ENCODE data around the gene PIGL. TPM values are rescaled to one million over a fixed set of nuclear protein-coding genes. Genes with fewer than 3 reads are reported as not detected.

Gene PIGL
- polyA plus RNA-seq, 3 donors, result 23.3 to 47.2 (median 27.7) TPM

GRCh38 chr17:16329519-16330271 lies 112.7 kb downstream of the PIGL start:
- DNase-seq (ENCODE audit: extremely low read depth in 1 of 11, low read depth in 9 of 11, low spot score in 4 of 11), result no peak

DNA sequence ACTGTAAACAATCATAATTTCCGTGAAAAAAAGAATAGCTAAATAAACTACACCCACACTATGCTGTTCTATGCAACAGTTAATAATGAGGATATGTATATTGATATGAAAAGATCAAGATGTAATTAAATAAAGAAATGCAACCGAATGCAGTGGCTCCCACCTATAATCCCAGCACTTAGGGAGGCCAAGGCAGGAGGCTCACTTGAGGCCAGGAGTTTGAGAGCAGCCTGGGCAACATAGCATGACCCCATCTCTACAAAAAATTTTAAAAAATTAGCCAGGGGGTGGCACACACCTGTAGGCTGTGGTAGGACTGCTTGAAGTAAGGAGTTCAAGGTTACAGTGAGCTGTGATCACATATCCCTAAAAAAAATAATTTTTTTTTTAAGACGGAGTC lies 121.4 kb downstream of the PIGL start:
- DNase-seq (ENCODE audit: extremely low read depth in 1 of 11, low read depth in 9 of 11, low spot score in 4 of 11), result no peak

DNA sequence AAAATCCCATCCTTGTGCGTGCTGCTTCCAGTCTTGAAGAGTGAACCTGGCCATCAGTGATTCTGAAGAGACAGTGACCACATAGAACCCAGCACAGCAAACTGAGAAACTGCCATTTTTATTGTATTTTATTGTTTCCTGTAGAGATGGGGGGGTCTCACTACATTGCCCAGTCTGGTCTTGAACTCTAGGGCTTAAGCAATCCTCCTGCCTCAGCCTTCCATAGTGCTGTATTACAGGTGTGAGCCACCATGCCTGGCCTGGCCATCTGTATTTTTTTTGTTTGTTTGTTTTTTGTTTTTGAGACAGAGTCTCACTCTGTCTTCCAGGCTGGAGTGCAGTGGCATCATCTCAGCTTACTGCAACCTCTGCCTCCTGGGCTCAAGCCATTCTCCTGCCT lies 122.4 kb downstream of the PIGL start:
- no peak for DNase-seq (ENCODE audit: extremely low read depth in 1 of 11, low read depth in 9 of 11, low spot score in 4 of 11)

- DNase-seq (ENCODE audit: extremely low read depth in 1 of 11, low read depth in 9 of 11, low spot score in 4 of 11), result no peak
These were observed 122.9 kb downstream of the PIGL start for GRCh38 chr17:16339959-16340358.

DNA sequence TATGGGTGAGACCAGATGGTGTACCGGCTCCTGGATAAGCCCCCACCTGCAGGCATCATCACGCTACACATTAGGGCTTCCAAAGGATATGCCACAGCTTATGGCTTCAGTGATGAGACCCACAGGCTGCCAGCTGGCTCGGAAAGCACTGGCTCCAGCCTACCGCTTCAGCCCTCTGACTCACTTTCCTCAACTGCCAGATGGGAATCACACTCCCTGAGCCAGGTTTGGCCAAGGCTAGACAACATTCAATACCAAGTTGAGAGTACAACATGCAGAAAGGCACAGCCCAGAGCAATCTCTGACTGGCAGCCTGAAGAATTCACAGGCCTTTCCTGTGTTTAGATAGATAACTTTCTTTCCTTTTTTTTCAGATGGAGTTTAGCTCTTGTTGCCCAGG lies 126.0 kb downstream of the PIGL start:
- no peak for DNase-seq (ENCODE audit: extremely low read depth in 1 of 11, low read depth in 9 of 11, low spot score in 4 of 11)

DNA sequence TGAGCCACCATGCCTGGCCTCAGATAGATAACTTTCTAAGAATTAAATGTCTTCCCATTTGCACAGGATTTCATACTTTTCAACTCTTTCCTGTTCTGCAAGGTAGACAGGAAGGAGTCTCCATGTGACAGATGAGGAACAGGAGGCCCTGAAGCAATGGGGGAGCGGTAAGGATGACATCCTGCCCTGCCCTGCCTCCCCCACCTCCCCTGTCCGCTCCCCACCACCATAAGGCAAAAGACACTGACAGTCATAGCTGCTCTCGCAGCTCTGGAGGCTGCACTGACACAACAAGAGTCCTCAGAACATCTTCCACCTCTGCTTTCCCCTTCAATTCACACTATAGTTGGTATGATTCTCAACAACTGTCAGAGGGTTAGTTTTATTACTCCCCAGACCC lies 126.6 kb downstream of the PIGL start:
- DNase-seq (ENCODE audit: extremely low read depth in 1 of 11, low read depth in 9 of 11, low spot score in 4 of 11), result no peak

DNA sequence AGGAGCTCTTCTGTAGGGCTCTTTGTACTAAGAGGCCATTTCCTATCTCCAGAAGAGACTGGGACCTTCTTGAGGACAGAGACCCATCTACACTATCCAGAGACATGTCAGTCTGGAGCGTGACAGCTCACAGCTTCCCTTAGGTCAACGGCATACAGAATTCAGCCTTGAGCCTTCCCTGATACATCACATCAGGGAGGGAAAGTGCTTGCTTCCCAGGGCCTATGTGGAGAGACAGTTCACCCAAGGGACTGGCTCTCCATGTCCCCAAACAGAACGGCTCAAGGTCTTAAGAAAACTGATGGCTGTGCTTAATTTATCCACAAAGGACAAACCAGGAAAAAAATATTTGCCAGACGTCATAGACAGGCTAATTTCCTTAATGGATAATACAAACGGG lies 128.6 kb downstream of the PIGL start:
- DNase-seq (ENCODE audit: extremely low read depth in 1 of 11, low read depth in 9 of 11, low spot score in 4 of 11), result no peak

DNA sequence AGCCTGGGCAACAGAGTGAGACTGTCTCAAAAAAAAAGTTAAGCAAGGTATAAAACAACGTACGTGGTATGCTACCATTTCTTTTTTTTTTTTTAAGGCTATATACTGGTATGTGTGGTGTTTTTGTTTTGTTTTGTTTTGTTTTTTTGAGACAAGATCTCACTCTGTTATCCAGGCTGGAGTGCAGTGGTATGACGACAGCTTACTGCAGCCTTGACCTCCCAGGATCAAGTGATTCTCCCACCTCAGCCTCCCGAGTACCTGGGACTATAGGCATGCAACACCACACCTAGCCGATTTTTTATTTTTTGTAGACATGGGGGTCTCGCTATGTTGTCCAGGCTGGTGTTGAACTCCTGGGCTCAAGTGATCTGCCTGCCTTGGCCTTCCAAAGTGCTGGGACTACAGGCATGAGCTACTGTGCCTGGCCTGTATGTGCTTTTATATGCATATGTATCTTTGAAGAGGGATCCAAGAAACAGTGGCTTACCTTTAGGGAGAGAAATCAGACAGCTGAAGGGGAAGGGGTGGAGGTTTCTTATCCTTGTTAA lies 129.8 kb downstream of the PIGL start:
- DNase-seq (ENCODE audit: extremely low read depth in 1 of 11, low read depth in 9 of 11, low spot score in 4 of 11), result no peak

DNA sequence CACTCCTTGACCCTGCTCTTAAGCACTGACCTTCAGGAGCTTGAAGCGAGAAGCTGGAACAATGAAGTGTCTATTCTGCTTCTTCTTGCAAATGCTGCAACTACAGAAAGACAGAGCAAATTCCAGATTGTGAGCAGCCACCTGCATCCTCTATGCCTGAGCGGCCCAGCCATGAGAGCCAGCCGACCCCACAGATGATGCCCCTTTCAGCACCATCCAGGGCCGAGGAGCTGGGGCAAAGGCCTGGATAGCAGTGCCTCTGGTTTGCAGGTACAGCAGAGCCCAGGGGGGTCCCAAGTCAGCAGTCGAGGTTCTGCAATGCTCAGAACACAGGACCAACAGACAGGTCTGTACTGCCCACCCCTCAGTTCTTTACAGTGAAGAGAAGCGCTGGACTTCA lies 131.6 kb downstream of the PIGL start:
- no peak for DNase-seq (ENCODE audit: extremely low read depth in 1 of 11, low read depth in 9 of 11, low spot score in 4 of 11)

DNA sequence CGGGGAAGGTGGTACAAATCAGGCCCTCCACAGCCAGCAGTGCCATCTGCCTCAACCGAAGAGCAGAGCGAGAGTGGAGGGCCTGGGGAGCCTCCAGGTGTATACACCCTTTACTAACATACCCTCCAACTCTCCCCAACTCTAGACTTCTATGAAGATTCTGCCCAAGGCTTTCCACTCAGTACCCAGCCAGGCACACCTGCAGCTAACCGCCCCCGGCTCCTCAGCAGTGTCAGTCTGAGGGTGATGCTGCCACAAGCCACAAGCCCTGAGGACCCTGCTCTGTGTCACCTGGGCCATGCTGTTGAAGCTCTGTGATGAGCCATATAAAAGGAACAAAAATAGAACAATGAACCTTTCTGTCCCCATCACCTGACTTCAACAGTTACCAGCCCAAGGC lies 132.4 kb downstream of the PIGL start:
- no peak for DNase-seq (ENCODE audit: extremely low read depth in 1 of 11, low read depth in 9 of 11, low spot score in 4 of 11)

DNA sequence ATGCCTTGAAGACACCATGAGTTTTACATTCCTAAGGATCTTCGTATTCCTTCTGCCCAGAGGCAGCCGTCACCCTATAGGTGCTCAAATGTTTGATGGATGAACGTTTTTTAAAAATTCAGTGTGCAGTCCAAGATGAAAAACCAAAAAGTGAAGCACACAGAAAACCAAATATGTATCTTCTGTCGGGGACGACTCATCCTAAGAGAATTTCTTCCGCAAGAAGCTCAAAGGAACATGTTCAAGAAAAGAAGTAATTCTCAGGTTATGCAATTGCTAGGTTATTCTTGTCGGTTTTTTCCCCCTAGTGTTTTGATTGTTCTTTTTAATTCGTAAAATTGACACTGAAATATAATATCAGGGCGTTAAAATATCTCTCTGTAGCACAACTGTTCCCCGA lies 134.8 kb downstream of the PIGL start:
- no peak for DNase-seq (ENCODE audit: extremely low read depth in 1 of 11, low read depth in 9 of 11, low spot score in 4 of 11)

GRCh38 chr17:16352303-16352666 lies 135.3 kb downstream of the PIGL start:
- peak in 5 of 11 donors; percentile 15 to 38 (median 30) for DNase-seq (ENCODE audit: extremely low read depth in 1 of 11, low read depth in 9 of 11, low spot score in 4 of 11)

- peak in 7 of 11 donors; percentile 24 to 51 (median 40) for DNase-seq (ENCODE audit: extremely low read depth in 1 of 11, low read depth in 9 of 11, low spot score in 4 of 11)
These were observed 135.8 kb downstream of the PIGL start for GRCh38 chr17:16352667-16353316.

- peak in 7 of 11 donors; percentile 22 to 42 (median 36) for DNase-seq (ENCODE audit: extremely low read depth in 1 of 11, low read depth in 9 of 11, low spot score in 4 of 11)
These were observed 136.5 kb downstream of the PIGL start, which contains the start of gene CENPV for GRCh38 chr17:16353317-16354174. Gene CENPV (minus strand): TSS chr17:16353469. CDS start chr17:16353436, 33 bp downstream.

DNA sequence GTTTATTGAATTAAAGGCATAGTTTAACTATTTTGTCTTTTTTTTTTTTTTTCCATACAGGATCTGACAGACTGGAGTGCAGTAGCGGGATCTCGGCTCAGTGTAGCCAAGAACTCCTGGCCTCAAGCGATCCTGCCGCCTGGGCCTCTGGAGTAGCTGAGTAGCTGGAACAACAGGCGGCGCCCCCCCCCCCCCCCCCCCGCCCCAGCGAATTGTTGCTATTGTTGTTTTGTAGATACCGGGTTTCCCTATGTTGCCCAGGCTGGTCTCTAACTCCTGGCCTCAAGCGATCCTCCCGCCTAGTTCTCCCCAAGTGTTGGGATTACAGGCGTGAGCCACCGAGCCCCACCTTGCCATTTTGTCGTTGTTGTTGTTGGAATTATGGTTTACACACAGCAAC lies 137.6 kb downstream of the PIGL start:
- no peak for DNase-seq (ENCODE audit: extremely low read depth in 1 of 11, low read depth in 9 of 11, low spot score in 4 of 11)

DNA sequence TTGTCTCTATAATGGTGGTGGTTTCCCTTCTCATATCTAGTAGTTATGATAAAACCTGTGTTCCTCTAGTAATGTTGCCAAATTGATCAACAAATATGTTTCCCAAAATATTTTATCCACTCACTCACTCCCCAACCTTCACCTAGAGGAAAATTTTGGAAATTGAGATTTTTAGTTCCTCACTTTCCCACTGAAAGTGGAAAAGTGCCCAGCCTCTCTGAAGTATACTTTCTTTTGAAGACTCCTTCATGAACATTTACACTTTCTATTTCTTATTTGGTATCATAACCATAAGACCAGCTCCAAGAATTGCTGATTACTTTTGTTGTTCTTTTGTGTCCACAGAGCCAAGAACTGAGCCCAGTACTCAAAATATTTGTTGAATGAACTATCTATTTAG lies 141.4 kb downstream of the PIGL start:
- no peak for DNase-seq (ENCODE audit: extremely low read depth in 1 of 11, low read depth in 9 of 11, low spot score in 4 of 11)

GRCh38 chr17:16361874-16362273 lies 144.9 kb downstream of the PIGL start:
- no peak for DNase-seq (ENCODE audit: extremely low read depth in 1 of 11, low read depth in 9 of 11, low spot score in 4 of 11)

- peak in 7 of 11 donors; percentile 47 to 66 (median 56) for DNase-seq (ENCODE audit: extremely low read depth in 1 of 11, low read depth in 9 of 11, low spot score in 4 of 11)
These were observed 146.9 kb downstream of the PIGL start for GRCh38 chr17:16363749-16364536.

GRCh38 chr17:16364625-16365024 lies 147.6 kb downstream of the PIGL start:
- DNase-seq (ENCODE audit: extremely low read depth in 1 of 11, low read depth in 9 of 11, low spot score in 4 of 11), result no peak
